ENCODE measurements around the gene DCST1.

DCST1 gene

DNA sequence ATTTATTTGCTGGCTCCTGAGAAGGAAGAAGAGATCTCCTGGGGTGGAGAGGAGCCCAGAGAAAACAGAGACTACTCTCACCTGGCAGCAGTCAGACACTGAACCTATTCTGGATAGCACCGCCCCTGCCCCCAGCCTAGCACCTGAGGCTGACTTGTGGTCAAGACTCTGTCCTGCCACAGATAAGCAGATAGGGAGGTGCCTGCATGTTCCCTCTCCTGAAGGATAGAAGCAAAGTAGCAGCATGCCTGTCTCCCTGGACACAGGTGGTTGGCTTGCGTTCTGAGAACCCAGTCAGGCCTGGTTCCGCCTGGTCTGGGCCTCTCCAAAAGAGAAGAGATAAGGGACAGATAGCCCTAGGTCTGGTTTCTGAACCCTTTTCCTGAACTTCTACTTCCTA, 43.7 kb downstream of the DCST1 start:
- DNase-seq, result no peak

DNA sequence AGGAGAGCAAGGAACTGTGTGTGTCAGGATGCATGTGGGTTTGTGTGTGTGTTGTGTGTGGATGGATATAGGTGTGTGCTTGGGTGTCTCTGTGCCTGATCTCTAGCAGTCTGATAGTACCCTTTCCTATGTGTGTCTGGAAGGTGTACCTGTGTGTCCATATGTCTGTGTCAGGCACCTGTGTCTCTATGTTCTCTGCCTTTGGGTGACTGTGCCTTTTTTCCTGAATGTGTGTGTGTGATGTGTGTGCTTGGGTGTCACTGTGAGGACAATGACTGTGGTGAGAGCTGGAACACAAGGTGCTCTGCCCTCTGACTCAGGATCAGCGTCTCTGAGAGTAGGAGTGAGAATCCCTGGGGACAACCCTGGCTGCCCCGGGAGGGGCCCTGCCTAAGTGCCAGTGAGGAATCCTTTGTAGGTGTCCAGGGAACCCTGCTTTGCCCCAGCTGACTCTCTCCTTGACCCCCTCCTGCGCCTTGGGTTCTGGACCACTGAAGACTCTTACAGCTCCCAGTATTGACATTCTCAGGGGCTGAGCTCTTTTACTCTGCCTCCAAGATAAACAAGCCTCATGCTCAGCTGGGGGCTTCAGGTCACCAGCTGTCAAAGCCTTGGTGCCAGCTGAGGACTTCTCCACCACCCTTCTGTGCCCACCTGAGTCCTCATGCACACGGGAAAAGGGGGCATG, 44.3 kb downstream of the DCST1 start:
- no peak for DNase-seq

DNA sequence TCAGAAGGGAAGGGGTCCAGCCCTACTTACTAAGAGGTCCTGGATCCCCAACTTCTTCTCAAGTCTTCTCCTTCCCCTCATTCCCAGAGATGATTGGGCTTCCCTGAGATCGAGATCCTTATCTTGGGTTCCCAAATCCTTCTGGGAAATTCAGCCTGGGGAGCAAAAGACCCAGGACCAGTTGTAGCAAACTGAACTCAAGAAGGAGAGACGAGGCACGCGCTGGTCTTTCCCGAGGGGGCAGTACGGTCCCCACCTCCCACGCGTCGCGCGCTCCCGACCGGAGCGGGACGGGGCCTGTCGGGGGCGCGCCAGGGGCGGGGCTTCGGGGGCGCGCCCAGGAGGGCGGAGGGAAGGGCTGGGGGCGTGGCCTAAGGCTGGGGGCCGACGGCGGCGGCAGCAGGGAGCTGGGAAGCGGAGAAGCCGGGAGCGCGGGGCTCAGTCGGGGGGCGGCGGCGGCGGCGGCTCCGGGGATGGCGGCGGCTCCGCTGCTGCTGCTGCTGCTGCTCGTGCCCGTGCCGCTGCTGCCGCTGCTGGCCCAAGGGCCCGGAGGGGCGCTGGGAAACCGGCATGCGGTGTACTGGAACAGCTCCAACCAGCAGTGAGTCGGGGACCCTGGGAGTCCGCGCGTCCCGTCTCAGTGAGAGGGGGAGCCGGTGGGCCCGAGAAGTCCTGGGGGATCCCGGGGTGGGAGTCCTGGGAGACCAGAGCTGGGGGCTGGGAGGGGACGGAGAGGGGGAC, 45.0 kb downstream of the DCST1 start, which contains the start of gene EFNA3:
Gene EFNA3 (plus strand): TSS at position 369 of the 741 bp plus-strand sequence. CDS start 105 bp downstream, at position 474.
- DNase-seq, result peak; percentile 62 to 83

DNA sequence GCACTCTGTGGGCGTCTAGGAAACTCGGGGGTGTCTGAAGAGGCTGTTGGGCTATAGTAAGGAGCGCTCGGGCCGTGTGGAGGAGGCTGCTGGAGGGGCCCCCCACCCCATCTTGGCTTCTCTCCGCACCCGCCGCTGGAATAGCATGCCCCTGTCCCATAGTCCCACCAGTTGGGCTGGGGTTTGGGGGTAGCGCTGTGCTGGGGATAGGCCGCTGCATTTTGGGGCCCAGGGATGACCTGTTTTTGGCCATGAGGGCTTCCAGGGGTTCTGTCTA, 45.5 kb downstream of the DCST1 start:
- no peak for DNase-seq

DNA sequence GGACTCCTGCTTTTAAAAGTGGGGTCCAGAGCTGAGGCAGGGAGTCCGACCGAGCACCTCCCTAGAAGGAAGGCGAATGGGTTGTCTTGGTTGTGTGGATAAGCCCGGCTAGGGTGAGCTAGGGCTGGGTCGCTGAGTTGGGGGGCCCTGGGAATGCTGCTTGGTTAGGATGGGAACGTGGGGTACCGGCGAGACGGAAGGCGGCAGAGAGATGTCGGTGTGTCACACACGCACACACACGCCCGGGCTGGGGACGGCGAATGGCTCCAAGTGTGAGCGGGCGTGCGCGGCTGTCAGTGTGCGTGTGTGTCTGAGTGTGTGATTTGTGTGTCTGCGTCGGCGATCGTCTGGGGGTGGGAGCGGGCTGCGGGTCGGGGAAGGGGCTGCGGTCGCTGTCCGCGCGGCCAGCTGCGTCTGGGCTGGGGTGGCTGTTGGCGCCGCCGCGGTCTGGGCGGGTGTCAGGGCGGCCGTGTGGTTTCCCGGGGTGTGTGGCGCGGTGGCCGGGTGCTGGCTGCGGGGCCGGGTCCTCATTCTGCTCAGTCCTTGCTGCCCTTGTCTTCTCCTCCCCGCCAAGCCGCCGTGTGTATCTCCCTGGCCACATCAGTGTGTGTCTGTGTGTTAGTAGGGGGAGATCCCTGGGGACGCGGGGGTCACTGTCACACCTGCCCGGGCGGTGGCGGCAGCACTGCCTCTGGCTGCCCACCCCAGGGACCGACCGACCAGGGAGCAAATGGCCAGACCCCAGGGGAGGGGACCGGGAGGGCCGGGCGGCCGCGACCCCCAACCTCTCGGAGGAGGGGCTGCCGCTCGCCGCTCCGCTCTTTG, 46.1 kb downstream of the DCST1 start:
- DNase-seq, result no peak

DNA sequence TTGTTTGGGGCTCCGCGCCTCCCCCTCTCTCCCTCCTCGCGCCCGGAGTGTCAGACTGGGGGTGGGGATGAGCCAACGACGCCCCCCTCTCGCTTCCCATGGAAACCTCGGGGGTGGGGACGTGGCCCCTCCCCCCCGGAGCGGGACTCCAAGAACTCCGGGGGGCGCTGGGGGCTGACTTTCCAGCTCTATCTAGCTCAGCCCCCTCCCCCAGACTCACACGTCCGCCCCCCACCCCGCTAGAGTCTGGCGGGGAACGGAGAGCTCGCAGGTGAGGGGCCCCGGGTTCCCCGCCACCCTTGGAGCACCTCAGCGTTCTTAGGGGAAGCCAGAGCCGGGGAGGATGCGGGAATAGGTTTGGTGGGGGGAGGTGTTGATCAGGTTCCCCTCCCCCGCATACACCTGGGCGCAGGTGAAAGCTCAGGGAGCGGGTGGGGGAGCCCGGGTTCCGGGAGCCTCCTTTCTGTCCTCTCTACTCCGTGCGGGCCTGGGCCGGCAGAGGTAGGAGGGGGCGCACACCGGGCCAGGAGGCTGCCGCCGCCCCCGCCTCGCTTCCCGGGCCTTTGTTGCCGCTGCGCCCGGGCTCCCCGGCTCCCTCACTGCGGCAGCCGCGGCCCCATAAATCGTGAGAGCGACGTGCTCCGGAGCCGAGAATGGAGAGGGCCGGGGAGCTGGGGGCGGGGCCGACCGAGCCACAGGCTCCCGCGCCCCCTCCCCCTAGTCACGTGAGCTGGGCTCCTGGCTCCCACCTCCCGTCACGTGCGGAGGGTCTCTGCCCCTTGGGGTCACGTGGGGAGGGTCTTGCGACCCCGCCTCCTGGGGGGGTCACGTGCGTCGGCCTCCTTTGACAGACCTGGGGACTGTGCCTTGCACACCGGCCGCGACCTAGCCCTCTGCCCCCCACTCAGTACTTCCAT, 46.9 kb downstream of the DCST1 start:
- no peak for DNase-seq

DNA sequence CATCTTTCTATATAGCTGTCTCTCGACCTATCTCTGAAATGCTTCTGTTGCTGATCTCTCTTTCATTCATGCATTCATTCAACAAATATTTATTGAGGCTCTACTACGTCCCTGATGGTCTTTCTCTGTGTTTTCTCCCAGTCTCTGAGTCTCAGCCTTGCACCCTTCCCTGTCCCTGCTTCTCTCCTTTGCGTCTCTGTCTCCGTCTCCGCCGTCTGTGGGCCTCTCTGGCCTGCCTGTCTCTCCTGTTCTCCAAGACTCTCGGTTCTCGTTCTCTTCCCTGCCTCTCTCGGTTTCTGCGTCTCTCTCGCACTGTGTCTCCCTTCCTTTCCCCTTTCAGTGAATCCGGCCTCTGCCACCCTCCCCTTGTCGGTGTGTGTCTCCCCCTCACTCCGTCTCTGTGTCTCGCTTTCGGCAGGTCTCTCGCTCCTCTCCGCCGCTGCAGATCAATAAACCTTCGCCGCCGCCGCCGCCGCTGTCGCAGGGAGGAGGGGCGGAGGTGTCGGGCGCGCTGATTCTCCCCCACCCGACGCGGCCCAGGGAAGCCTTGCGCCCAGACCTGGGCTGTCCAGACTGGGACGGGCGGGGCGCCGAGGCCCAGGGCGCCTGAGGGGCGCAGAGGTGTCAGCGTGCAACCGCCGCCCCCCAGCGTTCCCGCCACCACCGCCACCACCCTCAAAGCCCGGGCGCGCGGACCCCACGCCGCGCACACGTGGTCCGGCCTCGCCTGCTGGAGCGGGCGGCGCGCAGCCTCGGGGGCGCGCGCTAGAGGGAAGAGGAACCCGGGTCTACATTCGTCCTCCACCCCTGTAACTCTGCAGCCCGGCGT, 48.1 kb downstream of the DCST1 start:
- no peak for DNase-seq

DNA sequence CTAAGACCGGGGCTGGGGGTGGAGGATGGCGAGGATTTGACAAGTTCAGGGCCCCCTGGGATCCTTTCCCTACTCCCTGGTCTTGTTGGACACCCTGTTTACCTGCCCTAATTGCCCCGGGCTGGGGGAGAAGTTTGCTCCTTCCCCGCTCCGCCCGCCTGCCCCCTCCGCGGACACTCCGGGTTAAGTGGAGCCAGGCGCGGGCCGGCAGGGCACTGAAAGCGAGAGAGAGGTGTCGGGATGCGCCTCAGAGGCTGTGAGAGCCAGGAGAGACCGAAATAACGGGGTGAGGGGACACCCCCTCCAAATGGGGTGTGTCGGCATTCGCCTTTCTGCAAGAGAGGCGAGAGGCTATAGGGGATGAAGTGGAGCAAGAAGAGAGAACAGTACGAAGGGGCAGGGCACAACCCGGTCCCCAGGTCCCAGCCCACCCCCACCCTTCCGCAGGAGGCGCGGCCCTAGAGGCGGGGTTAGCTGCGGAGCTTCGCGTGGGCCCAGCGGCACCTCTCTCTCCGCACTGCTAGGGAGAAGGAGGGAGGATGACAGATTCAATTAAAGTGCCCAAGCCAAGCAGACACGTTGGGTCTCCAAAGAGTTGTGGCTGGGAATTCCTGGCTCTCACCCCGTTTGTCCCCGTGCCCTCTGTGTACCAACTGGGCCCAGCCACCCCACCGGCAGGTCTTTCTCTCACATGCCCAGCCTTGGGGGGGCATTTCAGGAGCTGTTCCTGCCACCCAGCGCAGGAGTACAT, 48.9 kb downstream of the DCST1 start:
- no peak for DNase-seq

DNA sequence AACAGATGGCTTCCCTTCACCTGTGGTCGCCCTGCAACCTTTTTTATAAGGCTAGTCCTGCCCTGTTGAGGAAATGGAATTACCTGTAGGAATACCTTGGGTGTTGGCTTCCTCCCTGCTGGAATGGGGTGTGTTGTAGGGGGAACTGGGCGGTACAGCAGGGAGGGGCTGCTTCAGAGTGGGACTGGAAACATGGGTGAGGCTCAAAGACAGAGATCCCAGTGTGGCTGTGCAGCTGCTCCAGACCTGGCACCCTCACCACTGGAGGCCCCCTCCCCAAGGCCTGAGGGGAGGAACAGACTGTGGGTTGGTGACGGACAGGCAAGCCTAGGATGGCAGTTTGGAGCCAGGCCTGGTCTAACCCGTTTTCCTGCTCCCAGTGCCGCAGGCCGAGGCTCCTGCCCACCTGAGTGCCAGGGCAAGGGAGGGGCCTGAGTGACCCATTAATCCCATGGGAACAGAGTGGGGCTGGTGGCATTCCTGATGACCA, 49.5 kb downstream of the DCST1 start:
- DNase-seq, result no peak

DNA sequence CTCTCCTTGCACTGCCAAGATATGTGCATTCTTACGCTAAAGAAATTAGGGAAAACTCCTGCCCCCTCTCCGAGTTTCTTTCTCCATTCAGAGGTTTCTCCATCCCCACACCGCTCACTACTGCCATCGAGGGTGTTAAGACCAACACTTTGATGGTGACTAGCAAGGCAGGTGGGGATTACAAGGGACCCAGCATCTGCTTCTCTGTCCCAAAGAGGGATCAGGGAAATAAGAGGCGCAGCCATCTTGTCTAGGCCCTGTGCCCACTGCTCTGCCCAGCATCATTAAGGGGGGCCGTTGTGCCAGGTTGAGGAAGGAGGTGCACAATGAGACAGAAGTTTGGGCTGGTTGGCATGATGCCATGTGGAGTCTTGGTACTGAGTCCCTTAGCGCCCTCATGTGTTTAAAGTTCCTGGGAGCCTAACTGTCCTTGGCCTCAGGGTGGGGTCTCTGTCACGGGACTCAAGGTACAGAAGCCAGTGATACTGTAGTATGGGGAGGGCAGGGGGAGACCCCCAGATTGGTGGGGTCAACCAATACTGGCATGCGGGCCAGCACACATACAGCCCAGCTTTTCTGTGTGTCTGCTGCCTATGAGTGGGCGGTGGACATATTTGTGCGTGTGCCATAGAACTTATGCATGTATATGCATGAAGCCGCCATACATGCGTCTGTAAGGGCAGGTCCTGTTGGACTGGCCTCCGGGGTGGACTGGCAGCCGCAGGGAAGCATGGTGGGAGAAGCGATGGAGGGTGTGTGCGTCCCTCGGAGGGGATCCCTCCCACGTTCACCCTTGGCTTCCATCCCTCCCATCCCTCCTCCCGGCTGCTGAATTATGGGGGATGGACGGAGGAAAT, 50.5 kb downstream of the DCST1 start:
- DNase-seq, result peak in 1 of 2 donors; percentile 43

DNA sequence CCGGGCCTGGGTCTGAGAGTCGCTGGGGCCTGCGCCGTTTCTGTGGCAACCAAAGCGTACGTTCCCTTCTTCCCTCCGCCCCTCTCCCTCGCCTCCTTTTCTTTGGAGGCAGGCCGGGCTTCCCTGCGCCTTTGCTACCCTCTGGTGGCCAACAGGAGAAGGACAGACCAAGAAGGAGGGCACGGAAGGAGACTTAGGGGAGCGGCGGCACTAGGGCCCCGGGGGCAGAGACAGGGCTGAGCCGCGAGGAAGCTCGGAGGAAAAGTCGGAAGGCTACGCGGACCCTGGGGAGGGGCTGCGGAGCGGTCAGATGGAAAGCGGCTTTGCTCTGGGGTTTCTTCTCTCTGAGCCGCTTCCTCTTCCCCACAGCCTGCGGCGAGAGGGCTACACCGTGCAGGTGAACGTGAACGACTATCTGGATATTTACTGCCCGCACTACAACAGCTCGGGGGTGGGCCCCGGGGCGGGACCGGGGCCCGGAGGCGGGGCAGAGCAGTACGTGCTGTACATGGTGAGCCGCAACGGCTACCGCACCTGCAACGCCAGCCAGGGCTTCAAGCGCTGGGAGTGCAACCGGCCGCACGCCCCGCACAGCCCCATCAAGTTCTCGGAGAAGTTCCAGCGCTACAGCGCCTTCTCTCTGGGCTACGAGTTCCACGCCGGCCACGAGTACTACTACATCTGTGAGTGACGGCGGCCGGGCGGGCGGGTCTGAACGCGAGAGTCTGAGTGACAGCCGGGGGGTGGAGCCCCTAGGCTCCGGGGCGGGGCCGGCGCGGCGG, 51.3 kb downstream of the DCST1 start:
- peak; percentile 85 to 96 for DNase-seq

DNA sequence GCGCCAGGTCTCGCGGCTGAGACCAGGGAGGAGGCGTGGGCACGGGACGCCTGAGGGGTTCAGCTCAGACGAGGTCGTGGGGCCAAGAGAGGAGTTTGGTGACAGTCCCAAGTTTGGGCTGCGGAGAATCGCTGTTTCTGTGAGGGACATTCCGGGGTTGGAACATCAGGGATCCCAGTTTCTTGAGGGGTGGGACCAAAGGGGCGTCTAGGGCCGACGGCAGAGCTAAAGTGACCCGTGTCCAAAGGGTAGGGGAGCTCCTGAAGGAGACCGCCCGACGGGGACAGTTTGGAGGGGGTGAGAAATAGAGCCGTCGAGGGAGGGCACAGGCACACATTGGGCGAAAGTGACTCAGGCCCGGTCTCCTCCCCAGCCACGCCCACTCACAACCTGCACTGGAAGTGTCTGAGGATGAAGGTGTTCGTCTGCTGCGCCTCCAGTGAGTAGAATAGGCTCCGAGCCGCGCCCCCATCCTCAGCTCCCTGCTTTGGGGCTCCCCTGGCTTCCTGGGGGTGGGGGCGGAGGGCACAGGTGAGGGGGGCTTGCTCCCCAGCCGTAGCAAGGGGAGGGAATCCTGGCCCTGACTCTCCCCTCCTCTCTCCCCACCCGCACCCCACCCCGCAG, 52.0 kb downstream of the DCST1 start:
- peak; percentile 42 to 57 for DNase-seq

DNA sequence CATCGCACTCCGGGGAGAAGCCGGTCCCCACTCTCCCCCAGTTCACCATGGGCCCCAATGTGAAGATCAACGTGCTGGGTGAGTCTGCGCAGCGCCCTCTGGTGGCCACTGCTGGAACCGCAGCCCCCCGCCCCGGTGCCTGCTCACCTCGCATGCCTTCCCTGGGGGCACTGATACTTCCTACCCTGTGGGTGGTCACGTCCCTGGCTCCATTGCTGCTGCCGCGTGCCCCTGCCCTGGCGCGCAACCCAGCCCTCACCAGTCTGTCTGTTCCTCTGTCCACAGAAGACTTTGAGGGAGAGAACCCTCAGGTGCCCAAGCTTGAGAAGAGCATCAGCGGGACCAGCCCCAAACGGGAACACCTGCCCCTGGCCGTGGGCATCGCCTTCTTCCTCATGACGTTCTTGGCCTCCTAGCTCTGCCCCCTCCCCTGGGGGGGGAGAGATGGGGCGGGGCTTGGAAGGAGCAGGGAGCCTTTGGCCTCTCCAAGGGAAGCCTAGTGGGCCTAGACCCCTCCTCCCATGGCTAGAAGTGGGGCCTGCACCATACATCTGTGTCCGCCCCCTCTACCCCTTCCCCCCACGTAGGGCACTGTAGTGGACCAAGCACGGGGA, 52.6 kb downstream of the DCST1 start:
- peak; percentile 33 to 82 for DNase-seq

DNA sequence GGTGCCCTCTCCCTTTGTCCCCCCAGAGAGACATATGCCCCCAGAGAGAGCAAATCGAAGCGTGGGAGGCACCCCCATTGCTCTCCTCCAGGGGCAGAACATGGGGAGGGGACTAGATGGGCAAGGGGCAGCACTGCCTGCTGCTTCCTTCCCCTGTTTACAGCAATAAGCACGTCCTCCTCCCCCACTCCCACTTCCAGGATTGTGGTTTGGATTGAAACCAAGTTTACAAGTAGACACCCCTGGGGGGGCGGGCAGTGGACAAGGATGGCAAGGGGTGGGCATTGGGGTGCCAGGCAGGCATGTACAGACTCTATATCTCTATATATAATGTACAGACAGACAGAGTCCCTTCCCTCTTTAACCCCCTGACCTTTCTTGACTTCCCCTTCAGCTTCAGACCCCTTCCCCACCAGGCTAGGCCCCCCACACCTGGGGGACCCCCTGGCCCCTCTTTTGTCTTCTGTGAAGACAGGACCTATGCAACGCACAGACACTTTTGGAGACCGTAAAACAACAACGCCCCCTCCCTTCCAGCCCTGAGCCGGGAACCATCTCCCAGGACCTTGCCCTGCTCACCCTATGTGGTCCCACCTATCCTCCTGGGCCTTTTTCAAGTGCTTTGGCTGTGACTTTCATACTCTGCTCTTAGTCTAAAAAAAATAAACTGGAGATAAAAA, 53.4 kb downstream of the DCST1 start:
- DNase-seq, result no peak

DNA sequence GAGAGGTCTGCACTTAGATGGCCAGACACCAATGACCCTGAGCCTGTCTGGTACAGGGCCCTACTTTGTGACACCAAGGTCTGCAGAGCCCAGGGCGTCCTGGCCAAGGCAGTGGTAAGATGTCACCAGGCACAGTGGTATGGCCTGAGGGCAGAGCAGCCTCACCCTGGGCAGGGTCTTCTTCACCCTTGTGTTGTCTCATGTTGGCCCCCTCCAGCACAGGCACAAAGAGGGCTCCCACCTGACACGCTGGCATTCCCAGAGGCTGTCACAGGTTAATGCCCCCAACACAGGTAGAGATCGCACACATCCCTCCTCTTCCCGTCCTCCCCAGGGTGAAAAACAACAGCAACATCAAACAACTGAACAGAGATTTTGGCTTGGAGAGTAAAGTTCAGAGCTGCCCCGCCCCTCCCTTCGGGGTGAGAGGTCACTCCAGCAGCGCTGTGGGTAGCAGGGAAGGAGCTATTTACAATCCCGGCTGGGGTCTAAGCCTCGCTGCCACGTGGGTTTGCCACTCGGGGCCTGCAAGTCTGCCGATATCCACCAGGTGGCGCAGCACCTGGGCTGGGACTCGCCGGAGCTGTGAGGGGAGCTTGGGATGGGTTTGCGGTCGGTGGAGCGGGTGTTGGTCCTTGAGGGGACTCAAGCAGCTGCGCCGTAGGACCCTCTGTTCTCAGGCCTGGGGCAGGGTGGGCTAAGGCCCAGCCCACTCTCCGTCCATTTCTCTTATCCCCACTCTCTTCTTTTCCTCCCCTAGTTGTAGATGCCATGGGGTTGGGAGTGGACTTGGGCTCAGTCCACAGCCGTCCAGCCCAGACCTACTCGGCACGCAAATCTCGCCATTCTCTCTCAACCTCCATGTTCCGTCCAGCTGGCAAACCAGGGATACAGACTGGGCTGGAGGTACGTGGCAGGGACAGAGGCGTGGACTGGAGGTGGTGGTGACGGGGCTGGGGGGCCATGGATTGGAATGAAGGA, 57.7 kb downstream of the DCST1 start:
- peak; percentile 34 to 93 for DNase-seq

DNA sequence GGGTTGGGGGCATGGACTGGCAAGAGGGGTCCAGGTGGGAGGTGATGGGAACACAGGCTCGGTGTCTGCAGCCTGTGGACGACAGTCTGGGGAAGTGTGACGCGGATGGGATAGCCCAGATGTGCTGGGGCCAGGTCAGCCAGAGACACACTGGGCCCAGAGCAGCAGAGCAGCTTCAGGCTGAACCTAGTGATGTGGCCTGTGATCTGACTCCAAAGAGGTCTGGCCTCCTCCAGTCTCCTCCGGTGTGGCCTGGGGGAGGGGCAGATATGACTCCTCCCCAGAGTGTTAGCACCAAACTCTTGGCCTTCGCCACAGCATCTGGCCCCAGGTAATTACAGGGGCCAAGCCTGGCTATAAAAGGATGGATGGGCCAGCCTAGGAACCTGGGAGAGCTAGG, 58.5 kb downstream of the DCST1 start:
- no peak for DNase-seq

All from inflammatory macrophage treated with lipopolysaccharide for 1 hour (primary cell).